ENCODE data around the gene NFATC2. TPM values are rescaled to one million over a fixed set of nuclear protein-coding genes. Genes with fewer than 3 reads are reported as not detected.
"Not testable (repeated sequence)": the region's sequence is repeated elsewhere in the genome, so short reads cannot be mapped to it uniquely, and the experiment has no call there.

The NFATC2 gene
- total RNA-seq, 1 experiment from 2014 or later, result 0.61 TPM

GRCh38 chr20:51462566-51463276 is 79.8 kb downstream of the NFATC2 start:
- Histone ChIP-seq H3K27me3 (ENCODE audit: insufficient read depth, low read length) (no peaks in the 10 kb centered on the region), H2AFZ (ENCODE audit: low read length) (no peak overlapping the region), H3K79me2 (ENCODE audit: insufficient read depth, low read length) (no peaks in the 10 kb centered on the region), H3K4me1 (ENCODE audit: insufficient read depth, low read length) (no peaks in the 10 kb centered on the region), H3K4ac (ENCODE audit: low read depth, low read length) (no peak overlapping the region), H2AK5ac (ENCODE audit: insufficient read length, low read length) (no peak overlapping the region), H3T11ph (ENCODE audit: low read length) (no peak overlapping the region), H4K5ac (ENCODE audit: insufficient read length, low read depth, low read length) (no peak overlapping the region), H3K18ac (ENCODE audit: insufficient read length, low read depth, low read length) (no peak overlapping the region), H3K23ac (ENCODE audit: insufficient read length, low read depth, low read length) (no peak overlapping the region), H4K91ac (ENCODE audit: insufficient read length, low read depth, low read length) (no peak overlapping the region), H3K27ac (ENCODE audit: insufficient read length, low read depth, low read length) (no peak overlapping the region), H4K8ac (replicated peaks; ENCODE audit: insufficient read length, low read depth, low read length) (no peak overlapping the region), H2BK12ac (ENCODE audit: insufficient read length, low read depth, low read length) (no peak overlapping the region), H3K9me3 (ENCODE audit: control insufficient read depth, low read depth, low read length) (no peaks in the 10 kb centered on the region), H3K23me2 (ENCODE audit: insufficient read length, low read depth, low read length, poor library complexity, severe bottlenecking) (no peaks in the 10 kb centered on the region), H2BK15ac (ENCODE audit: low read depth, low read length) (no peak overlapping the region), H3K14ac (ENCODE audit: insufficient read depth, low read length) (no peak overlapping the region), H2BK120ac (ENCODE audit: low read depth, low read length, poor library complexity, severe bottlenecking) (no peak overlapping the region), H2BK20ac (ENCODE audit: low read depth, low read length, poor library complexity, severe bottlenecking) (no peak overlapping the region), H3K9ac (ENCODE audit: extremely low read depth, insufficient read length, low read length) (no peak overlapping the region), H3K4me2 (ENCODE audit: insufficient read depth, insufficient read length, low read length) (no peak overlapping the region), H3K56ac (ENCODE audit: insufficient read length, low read depth, low read length) (no peak overlapping the region), H2BK5ac (ENCODE audit: insufficient read length, low read length) (no peak overlapping the region), H4K20me1 (ENCODE audit: control insufficient read depth, insufficient read depth, insufficient read length) (no peaks in the 10 kb centered on the region), H3K79me1 (ENCODE audit: insufficient read depth, low read depth, low read length, poor library complexity, severe bottlenecking) (no peaks in the 10 kb centered on the region)
- no peak overlapping the region for H3K4me3 Mint-ChIP-seq
- H3K36me3 Mint-ChIP-seq (ENCODE audit: insufficient read depth in 1 of 3, low read depth in 3 of 3), result no peaks in the 10 kb centered on the region
- DNase-seq, result no peak
- H3K9me3 Mint-ChIP-seq, result no peaks in the 10 kb centered on the region
- no peaks in the 10 kb centered on the region for H3K27me3 Mint-ChIP-seq (ENCODE audit: low read depth)
- TF ChIP-seq, protein P1, sequence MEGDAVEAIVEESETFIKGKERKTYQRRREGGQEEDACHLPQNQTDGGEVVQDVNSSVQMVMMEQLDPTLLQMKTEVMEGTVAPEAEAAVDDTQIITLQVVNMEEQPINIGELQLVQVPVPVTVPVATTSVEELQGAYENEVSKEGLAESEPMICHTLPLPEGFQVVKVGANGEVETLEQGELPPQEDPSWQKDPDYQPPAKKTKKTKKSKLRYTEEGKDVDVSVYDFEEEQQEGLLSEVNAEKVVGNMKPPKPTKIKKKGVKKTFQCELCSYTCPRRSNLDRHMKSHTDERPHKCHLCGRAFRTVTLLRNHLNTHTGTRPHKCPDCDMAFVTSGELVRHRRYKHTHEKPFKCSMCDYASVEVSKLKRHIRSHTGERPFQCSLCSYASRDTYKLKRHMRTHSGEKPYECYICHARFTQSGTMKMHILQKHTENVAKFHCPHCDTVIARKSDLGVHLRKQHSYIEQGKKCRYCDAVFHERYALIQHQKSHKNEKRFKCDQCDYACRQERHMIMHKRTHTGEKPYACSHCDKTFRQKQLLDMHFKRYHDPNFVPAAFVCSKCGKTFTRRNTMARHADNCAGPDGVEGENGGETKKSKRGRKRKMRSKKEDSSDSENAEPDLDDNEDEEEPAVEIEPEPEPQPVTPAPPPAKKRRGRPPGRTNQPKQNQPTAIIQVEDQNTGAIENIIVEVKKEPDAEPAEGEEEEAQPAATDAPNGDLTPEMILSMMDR (conservative IDR thresholded peaks at IDR 0.05), result no peak
- WGBS (ENCODE audit: extremely low coverage, insufficient read length, low lambda C conversion rate), result no CpG with 5 or more reads among the region's 12 CpGs
- H3K4me1 Mint-ChIP-seq, result peaks cover 6 to 8% of the 10 kb centered on the region in 2 experiments; a peak in 3 of 4 replicates
- H3K27ac Mint-ChIP-seq, result peak overlapping the region in 1 of 3 experiments; percentile 77; a peak in 1 of 7 replicates

DNA sequence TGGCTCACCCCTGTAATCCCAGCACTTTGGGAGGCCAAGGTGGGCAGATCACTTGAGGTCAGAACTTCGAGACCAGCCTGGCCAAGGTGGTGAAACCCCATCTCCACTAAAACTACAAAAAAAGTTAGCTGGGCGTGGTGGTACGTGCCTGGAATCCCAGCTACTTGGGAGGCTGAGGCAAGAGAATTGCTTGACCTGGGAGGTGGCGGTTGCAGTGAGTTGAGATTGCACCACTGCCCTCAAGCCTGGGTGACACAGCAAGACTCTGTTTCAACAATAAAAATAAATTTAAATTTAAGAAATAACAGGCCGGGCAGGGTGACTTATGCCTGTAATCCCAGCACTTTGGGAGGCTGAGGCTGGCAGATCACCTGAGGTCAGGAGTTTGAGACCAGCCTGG is 80.7 kb downstream of the NFATC2 start:
- H2BK12ac ChIP-seq (ENCODE audit: insufficient read length, low read depth, low read length); H3K56ac ChIP-seq (ENCODE audit: insufficient read length, low read depth, low read length); H2AK5ac ChIP-seq (ENCODE audit: insufficient read length, low read length); H3K9me3 Mint-ChIP-seq; H3K79me1 ChIP-seq (ENCODE audit: insufficient read depth, low read depth, low read length, poor library complexity, severe bottlenecking); H3K4ac ChIP-seq (ENCODE audit: low read depth, low read length); H2BK120ac ChIP-seq (ENCODE audit: low read depth, low read length, poor library complexity, severe bottlenecking); H3K27ac ChIP-seq (ENCODE audit: insufficient read length, low read depth, low read length); DNase-seq; H3K14ac ChIP-seq (ENCODE audit: insufficient read depth, low read length); H3K9ac ChIP-seq (ENCODE audit: extremely low read depth, insufficient read length, low read length); H3K9me3 ChIP-seq (ENCODE audit: control insufficient read depth, low read depth, low read length); H2AFZ ChIP-seq (ENCODE audit: low read length); H3K23me2 ChIP-seq (ENCODE audit: insufficient read length, low read depth, low read length, poor library complexity, severe bottlenecking); H2BK20ac ChIP-seq (ENCODE audit: low read depth, low read length, poor library complexity, severe bottlenecking); H4K20me1 ChIP-seq (ENCODE audit: control insufficient read depth, insufficient read depth, insufficient read length); H2BK5ac ChIP-seq (ENCODE audit: insufficient read length, low read length); H3K4me3 Mint-ChIP-seq; H3K4me2 ChIP-seq (ENCODE audit: insufficient read depth, insufficient read length, low read length); H3K27me3 ChIP-seq (ENCODE audit: insufficient read depth, low read length); H3K27ac Mint-ChIP-seq; H3K36me3 Mint-ChIP-seq (ENCODE audit: insufficient read depth in 1 of 3, low read depth in 3 of 3); H3K79me2 ChIP-seq (ENCODE audit: insufficient read depth, low read length); H2BK15ac ChIP-seq (ENCODE audit: low read depth, low read length); H4K5ac ChIP-seq (ENCODE audit: insufficient read length, low read depth, low read length); H3K27me3 Mint-ChIP-seq (ENCODE audit: low read depth); H4K8ac ChIP-seq (replicated peaks; ENCODE audit: insufficient read length, low read depth, low read length); H3K23ac ChIP-seq (ENCODE audit: insufficient read length, low read depth, low read length); H3T11ph ChIP-seq (ENCODE audit: low read length); H3K18ac ChIP-seq (ENCODE audit: insufficient read length, low read depth, low read length); H4K91ac ChIP-seq (ENCODE audit: insufficient read length, low read depth, low read length); H3K4me1 ChIP-seq (ENCODE audit: insufficient read depth, low read length): not testable (repeated sequence)
- WGBS (ENCODE audit: extremely low coverage, insufficient read length, low lambda C conversion rate), result no CpG with 5 or more reads among the region's 5 CpGs
- H3K4me1 Mint-ChIP-seq, result peaks cover 9 to 11% of the 10 kb centered on the region in 2 experiments
